Measurements from ENCODE around the gene SGCE.

Gene SGCE

DNA sequence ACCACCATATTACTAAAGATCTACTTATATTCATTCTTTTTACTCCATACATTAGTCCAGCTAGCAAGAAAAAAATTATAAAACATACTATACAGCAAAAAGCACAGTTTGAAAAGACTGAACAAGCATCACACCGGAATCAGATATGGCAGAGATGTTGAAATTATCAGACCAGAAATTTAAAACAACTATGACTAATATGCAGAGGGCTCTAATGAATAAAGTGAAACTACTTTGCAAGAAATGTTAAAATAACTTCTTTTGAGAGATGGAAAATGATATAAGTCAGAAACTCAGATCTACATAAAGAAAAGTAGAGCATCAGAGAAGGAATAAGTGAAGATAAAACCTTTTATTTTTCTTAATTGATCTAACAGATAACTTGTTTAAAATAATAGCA, 50.9 kb downstream of the SGCE start:
- H3K4me3 ChIP-seq (ENCODE audit: low read length in 2 of 2): no peak overlapping the region
- no peaks in the 10 kb centered on the region for H3K27me3 ChIP-seq (ENCODE audit: control insufficient read depth in 3 of 3, insufficient read depth in 3 of 3, low read depth in 1 of 3, low read length in 3 of 3)
- no peak overlapping the region for H2AFZ ChIP-seq (ENCODE audit: low read length)
- H3K4me2 ChIP-seq (ENCODE audit: insufficient read depth, low read length, poor library complexity, severe bottlenecking): no peak overlapping the region
- H3K9me3 ChIP-seq (replicated peaks in 1 of 2; ENCODE audit: control insufficient read depth in 2 of 2, insufficient read depth in 1 of 2, low read depth in 1 of 2, low read length in 2 of 2): peaks cover 0 to 24% of the 10 kb centered on the region in 2 donors
- no peak overlapping the region for H4K8ac ChIP-seq (ENCODE audit: low read depth, low read length)
- no peak overlapping the region for H2BK5ac ChIP-seq (ENCODE audit: low read length)
- H3K4me1 ChIP-seq (ENCODE audit: control insufficient read depth in 2 of 2, insufficient read depth in 1 of 2, low read depth in 1 of 2, low read length in 2 of 2): no peaks in the 10 kb centered on the region
- no peak overlapping the region for H2AK5ac ChIP-seq (ENCODE audit: low read depth, low read length)
- no peak overlapping the region for H3K23ac ChIP-seq (ENCODE audit: low read depth, low read length, poor library complexity)
- H3K4ac ChIP-seq (ENCODE audit: low read length): no peak overlapping the region
- no peak for DNase-seq (ENCODE audit: low spot score)
- H2BK12ac ChIP-seq (ENCODE audit: low read length): no peak overlapping the region
- no peak overlapping the region for H3K18ac ChIP-seq (ENCODE audit: low read length)
- no CpG with 5 or more reads among the region's 1 CpG for WGBS, 2 donors (ENCODE audit: extremely low coverage in 2 of 2, insufficient read length in 2 of 2, insufficient replicate concordance in 1 of 2)
- no peak overlapping the region for H2BK15ac ChIP-seq (ENCODE audit: low read length)
- no peaks in the 10 kb centered on the region for H3K79me1 ChIP-seq (ENCODE audit: low read depth, low read length)
- no peak overlapping the region for H2BK120ac ChIP-seq (ENCODE audit: low read depth, low read length)
- H3K14ac ChIP-seq (ENCODE audit: low read length): no peak overlapping the region
- no peak overlapping the region for H3K27ac ChIP-seq (replicated peaks; ENCODE audit: low read length)
- no peak overlapping the region for H4K91ac ChIP-seq (ENCODE audit: low read depth, low read length, poor library complexity)
- peaks cover 0 to 27% of the 10 kb centered on the region in 2 donors for H3K36me3 ChIP-seq (replicated peaks in 1 of 2; ENCODE audit: control insufficient read depth in 2 of 2, insufficient read depth in 2 of 2, low read length in 2 of 2)
- no peak overlapping the region for H3K9ac ChIP-seq (ENCODE audit: low read depth, low read length, poor library complexity)

DNA sequence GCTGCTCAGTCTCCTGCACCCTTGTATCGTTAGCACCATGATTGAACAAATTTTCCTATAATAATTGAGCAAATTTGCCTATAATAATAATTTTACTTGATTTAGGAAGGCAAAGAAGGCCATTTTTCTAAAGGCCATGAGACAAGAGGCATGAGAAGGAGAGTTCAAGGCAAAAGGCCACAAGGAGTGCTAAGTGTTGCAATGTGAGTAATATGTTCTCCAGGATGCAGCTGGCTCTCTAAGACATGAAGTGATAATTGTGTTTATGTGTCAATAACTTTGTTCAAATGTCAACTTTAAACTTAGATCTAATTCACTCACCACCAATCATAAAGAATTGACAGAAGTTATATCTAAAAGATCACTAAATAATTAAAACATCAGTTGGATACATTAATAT, 53.8 kb downstream of the SGCE start:
- Histone ChIP-seq H3K9me3 (replicated peaks in 1 of 2; ENCODE audit: control insufficient read depth in 2 of 2, insufficient read depth in 1 of 2, low read depth in 1 of 2, low read length in 2 of 2) (peaks cover 0 to 9% of the 10 kb centered on the region in 2 donors), H3K27ac (replicated peaks; ENCODE audit: low read length) (no peak overlapping the region), H3K79me1 (ENCODE audit: low read depth, low read length) (no peaks in the 10 kb centered on the region), H2BK5ac (ENCODE audit: low read length) (no peak overlapping the region), H3K4me1 (ENCODE audit: control insufficient read depth in 2 of 2, insufficient read depth in 1 of 2, low read depth in 1 of 2, low read length in 2 of 2) (no peaks in the 10 kb centered on the region), H3K23ac (ENCODE audit: low read depth, low read length, poor library complexity) (no peak overlapping the region), H4K91ac (ENCODE audit: low read depth, low read length, poor library complexity) (no peak overlapping the region), H2BK12ac (ENCODE audit: low read length) (no peak overlapping the region), H3K4me3 (ENCODE audit: low read length in 2 of 2) (no peak overlapping the region), H3K18ac (ENCODE audit: low read length) (no peak overlapping the region), H3K14ac (ENCODE audit: low read length) (no peak overlapping the region), H4K8ac (ENCODE audit: low read depth, low read length) (no peak overlapping the region), H2AK5ac (ENCODE audit: low read depth, low read length) (no peak overlapping the region), H3K36me3 (replicated peaks in 1 of 2; ENCODE audit: control insufficient read depth in 2 of 2, insufficient read depth in 2 of 2, low read length in 2 of 2) (peaks cover 4 to 51% of the 10 kb centered on the region in 2 donors), H3K27me3 (ENCODE audit: control insufficient read depth in 3 of 3, insufficient read depth in 3 of 3, low read depth in 1 of 3, low read length in 3 of 3) (no peaks in the 10 kb centered on the region), H3K4me2 (ENCODE audit: insufficient read depth, low read length, poor library complexity, severe bottlenecking) (no peak overlapping the region), H2BK15ac (ENCODE audit: low read length) (no peak overlapping the region), H3K9ac (ENCODE audit: low read depth, low read length, poor library complexity) (no peak overlapping the region), H2AFZ (ENCODE audit: low read length) (no peak overlapping the region), H2BK120ac (ENCODE audit: low read depth, low read length) (no peak overlapping the region), H3K4ac (ENCODE audit: low read length) (no peak overlapping the region)
- WGBS, 2 donors (ENCODE audit: extremely low coverage in 2 of 2, insufficient read length in 2 of 2, insufficient replicate concordance in 1 of 2): no CpG with 5 or more reads among the region's 1 CpG
- DNase-seq (ENCODE audit: low spot score): no peak

DNA sequence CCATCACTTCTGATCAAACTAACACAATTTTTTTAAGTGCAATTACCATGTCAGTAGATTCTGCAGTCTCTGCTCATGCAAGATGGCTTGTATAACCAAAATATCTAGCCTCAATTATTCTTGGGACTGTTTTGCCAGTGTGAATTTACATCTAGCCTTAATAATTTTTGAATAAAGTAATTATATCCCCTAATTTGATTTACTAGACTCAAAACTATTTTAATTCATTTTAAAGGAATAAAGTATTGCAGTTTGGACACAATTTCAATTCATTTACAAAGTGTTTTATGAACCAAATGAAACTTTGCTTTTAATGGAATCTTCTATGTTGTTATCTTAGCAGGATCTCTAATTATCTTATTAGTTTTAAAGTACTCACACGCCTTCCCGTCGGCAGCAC, 55.7 kb downstream of the SGCE start:
- DNase-seq (ENCODE audit: low spot score): no peak
- no peak overlapping the region for H3K4ac ChIP-seq (ENCODE audit: low read length)
- no peak overlapping the region for H4K8ac ChIP-seq (ENCODE audit: low read depth, low read length)
- no peak overlapping the region for H2AFZ ChIP-seq (ENCODE audit: low read length)
- H3K14ac ChIP-seq (ENCODE audit: low read length): no peak overlapping the region
- H3K4me2 ChIP-seq (ENCODE audit: insufficient read depth, low read length, poor library complexity, severe bottlenecking): no peak overlapping the region
- H3K4me1 ChIP-seq (ENCODE audit: control insufficient read depth in 2 of 2, insufficient read depth in 1 of 2, low read depth in 1 of 2, low read length in 2 of 2): no peaks in the 10 kb centered on the region
- no peak overlapping the region for H2BK120ac ChIP-seq (ENCODE audit: low read depth, low read length)
- H3K27me3 ChIP-seq (ENCODE audit: control insufficient read depth in 3 of 3, insufficient read depth in 3 of 3, low read depth in 1 of 3, low read length in 3 of 3): no peaks in the 10 kb centered on the region
- H2BK15ac ChIP-seq (ENCODE audit: low read length): no peak overlapping the region
- H2BK12ac ChIP-seq (ENCODE audit: low read length): no peak overlapping the region
- no peak overlapping the region for H2AK5ac ChIP-seq (ENCODE audit: low read depth, low read length)
- peaks cover 4 to 65% of the 10 kb centered on the region in 2 donors for H3K36me3 ChIP-seq (replicated peaks in 1 of 2; ENCODE audit: control insufficient read depth in 2 of 2, insufficient read depth in 2 of 2, low read length in 2 of 2)
- WGBS, 2 donors (ENCODE audit: extremely low coverage in 2 of 2, insufficient read length in 2 of 2, insufficient replicate concordance in 1 of 2): no CpG with 5 or more reads among the region's 3 CpGs
- H3K27ac ChIP-seq (replicated peaks; ENCODE audit: low read length): no peak overlapping the region
- H3K9ac ChIP-seq (ENCODE audit: low read depth, low read length, poor library complexity): no peak overlapping the region
- H3K79me1 ChIP-seq (ENCODE audit: low read depth, low read length): no peaks in the 10 kb centered on the region
- no peak overlapping the region for H2BK5ac ChIP-seq (ENCODE audit: low read length)
- H3K9me3 ChIP-seq (replicated peaks in 1 of 2; ENCODE audit: control insufficient read depth in 2 of 2, insufficient read depth in 1 of 2, low read depth in 1 of 2, low read length in 2 of 2): no peaks in the 10 kb centered on the region
- H3K23ac ChIP-seq (ENCODE audit: low read depth, low read length, poor library complexity): no peak overlapping the region
- H3K18ac ChIP-seq (ENCODE audit: low read length): no peak overlapping the region
- H4K91ac ChIP-seq (ENCODE audit: low read depth, low read length, poor library complexity): no peak overlapping the region
- H3K4me3 ChIP-seq (ENCODE audit: low read length in 2 of 2): no peak overlapping the region

DNA sequence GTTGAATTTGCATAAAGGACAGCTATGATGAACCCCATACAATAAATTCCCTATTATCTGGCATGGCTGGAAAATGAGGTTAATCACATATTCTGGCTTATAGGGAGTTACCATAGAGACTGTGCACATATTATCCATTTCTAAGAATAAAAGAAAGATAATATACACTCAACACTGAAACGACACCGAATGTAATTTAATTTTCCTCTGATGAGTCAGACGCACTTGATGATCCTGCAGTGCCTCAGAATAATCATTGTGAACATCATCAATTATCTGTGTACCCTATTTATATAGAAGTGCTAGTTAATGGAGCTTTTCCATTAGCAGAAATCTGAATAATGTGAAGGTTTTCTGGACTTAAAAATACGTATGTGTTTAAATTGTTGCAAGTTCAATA, 60.2 kb downstream of the SGCE start:
- Histone ChIP-seq H3K4me2 (ENCODE audit: insufficient read depth, low read length, poor library complexity, severe bottlenecking) (no peak overlapping the region), H3K79me1 (ENCODE audit: low read depth, low read length) (no peaks in the 10 kb centered on the region), H2BK120ac (ENCODE audit: low read depth, low read length) (no peak overlapping the region), H3K36me3 (replicated peaks in 1 of 2; ENCODE audit: control insufficient read depth in 2 of 2, insufficient read depth in 2 of 2, low read length in 2 of 2) (peaks cover 4 to 69% of the 10 kb centered on the region in 2 donors), H2BK12ac (ENCODE audit: low read length) (no peak overlapping the region), H3K9me3 (replicated peaks in 1 of 2; ENCODE audit: control insufficient read depth in 2 of 2, insufficient read depth in 1 of 2, low read depth in 1 of 2, low read length in 2 of 2) (peaks cover 0 to 4% of the 10 kb centered on the region in 2 donors), H3K23ac (ENCODE audit: low read depth, low read length, poor library complexity) (no peak overlapping the region), H2AK5ac (ENCODE audit: low read depth, low read length) (no peak overlapping the region), H3K14ac (ENCODE audit: low read length) (no peak overlapping the region), H3K4ac (ENCODE audit: low read length) (no peak overlapping the region), H3K27ac (replicated peaks; ENCODE audit: low read length) (no peak overlapping the region), H3K18ac (ENCODE audit: low read length) (no peak overlapping the region), H3K9ac (ENCODE audit: low read depth, low read length, poor library complexity) (no peak overlapping the region), H4K91ac (ENCODE audit: low read depth, low read length, poor library complexity) (no peak overlapping the region), H3K4me3 (ENCODE audit: low read length in 2 of 2) (no peak overlapping the region), H2BK15ac (ENCODE audit: low read length) (no peak overlapping the region), H2BK5ac (ENCODE audit: low read length) (no peak overlapping the region), H3K27me3 (ENCODE audit: control insufficient read depth in 3 of 3, insufficient read depth in 3 of 3, low read depth in 1 of 3, low read length in 3 of 3) (no peaks in the 10 kb centered on the region), H3K4me1 (ENCODE audit: control insufficient read depth in 2 of 2, insufficient read depth in 1 of 2, low read depth in 1 of 2, low read length in 2 of 2) (peaks cover 0 to 8% of the 10 kb centered on the region in 2 donors), H2AFZ (ENCODE audit: low read length) (no peak overlapping the region), H4K8ac (ENCODE audit: low read depth, low read length) (no peak overlapping the region)
- DNase-seq (ENCODE audit: low spot score): no peak
- WGBS, 2 donors (ENCODE audit: extremely low coverage in 2 of 2, insufficient read length in 2 of 2, insufficient replicate concordance in 1 of 2): no CpG with 5 or more reads among the region's 4 CpGs

Data from neuronal stem cell (in vitro differentiated cells).